NB4 (cell line): ENCODE results near the gene GNRHR.
"Not testable (repeated sequence)": the region's sequence is repeated elsewhere in the genome, so short reads cannot be mapped to it uniquely, and the experiment has no call there.

Experiments
- MYC ChIP-seq: IDR thresholded peaks from 2 replicates; pipeline ENCODE4 v1.6.1; 2011; ENCODE audit warnings: low read depth, low read length
- TF ChIP-seq, protein P1 (sequence below): IDR thresholded peaks from one replicate; pipeline ENCODE4 v1.5.1; 2012; ENCODE audit warnings: low read depth, low read length

DNA sequence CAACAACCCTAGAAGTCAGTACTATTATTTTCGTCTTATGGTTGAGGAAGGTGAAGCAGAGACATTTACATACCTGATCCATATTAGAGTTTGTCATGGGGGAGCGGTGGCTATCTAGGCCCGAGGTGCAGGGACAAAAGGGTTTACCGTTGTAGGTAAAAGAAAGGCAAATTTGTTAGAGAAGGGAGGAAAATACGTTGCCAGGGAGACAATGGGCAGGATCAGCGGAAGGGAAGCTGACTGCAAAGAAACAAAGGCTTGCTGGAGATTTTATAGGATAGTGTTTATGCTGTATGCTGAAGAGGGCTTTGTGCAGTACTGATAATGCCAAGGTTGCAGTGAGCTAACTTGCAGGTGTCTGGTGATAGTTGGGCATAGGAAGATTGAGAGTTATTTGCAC, 2.8 kb upstream of the GNRHR start:
- TF ChIP-seq, protein P1, sequence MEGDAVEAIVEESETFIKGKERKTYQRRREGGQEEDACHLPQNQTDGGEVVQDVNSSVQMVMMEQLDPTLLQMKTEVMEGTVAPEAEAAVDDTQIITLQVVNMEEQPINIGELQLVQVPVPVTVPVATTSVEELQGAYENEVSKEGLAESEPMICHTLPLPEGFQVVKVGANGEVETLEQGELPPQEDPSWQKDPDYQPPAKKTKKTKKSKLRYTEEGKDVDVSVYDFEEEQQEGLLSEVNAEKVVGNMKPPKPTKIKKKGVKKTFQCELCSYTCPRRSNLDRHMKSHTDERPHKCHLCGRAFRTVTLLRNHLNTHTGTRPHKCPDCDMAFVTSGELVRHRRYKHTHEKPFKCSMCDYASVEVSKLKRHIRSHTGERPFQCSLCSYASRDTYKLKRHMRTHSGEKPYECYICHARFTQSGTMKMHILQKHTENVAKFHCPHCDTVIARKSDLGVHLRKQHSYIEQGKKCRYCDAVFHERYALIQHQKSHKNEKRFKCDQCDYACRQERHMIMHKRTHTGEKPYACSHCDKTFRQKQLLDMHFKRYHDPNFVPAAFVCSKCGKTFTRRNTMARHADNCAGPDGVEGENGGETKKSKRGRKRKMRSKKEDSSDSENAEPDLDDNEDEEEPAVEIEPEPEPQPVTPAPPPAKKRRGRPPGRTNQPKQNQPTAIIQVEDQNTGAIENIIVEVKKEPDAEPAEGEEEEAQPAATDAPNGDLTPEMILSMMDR: not testable (repeated sequence)
- TF ChIP-seq MYC: not testable (repeated sequence)
